ENCODE measurements around the gene DENND1A. TPM values are rescaled to one million over a fixed set of nuclear protein-coding genes. Genes with fewer than 3 reads are reported as not detected.
"Not testable (repeated sequence)": the region's sequence is repeated elsewhere in the genome, so short reads cannot be mapped to it uniquely, and the experiment has no call there.

Gene DENND1A
- total RNA-seq, 1 experiment from 2014 or later: 50.1 TPM

DNA sequence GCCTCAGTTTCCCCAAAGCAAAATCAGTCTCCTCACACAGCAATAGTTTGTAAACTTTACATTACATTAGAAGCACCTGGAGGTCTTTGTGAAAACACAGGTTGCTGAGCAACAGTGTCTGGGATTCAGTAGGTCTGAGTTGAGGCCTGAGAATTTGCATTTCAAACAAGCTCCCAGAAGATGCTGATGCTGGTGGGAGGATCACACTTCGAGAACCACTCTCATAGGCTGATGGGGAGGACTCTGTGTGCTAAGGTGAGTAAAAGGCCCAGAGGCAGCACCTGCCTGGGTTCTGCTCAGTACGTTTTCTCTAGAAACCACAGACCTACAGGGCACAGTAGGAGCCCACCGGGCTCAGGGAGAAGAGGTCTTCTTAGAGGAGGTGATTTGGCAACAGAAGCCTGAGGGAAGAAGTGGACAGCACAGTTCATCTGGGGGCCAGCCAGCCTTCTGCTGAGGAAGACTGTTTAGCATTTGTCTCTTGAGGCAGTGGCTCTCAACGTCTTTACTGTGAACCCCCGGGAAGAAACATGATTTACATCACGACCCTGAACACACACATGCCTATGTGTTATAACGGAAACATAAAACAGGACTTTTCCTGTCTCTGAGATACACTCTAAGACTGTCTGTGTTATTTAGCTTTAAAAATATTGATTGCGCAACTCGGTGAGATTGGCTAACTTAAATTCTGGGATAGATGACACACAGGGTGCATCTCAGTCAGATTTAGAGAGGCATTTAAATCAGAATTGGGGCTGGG is 24.8 kb upstream of the DENND1A start:
- H3K4me1 ChIP-seq (ENCODE audit: low read length): peaks cover 6% of the 10 kb centered on the region
- no peaks in the 10 kb centered on the region for H3K9me3 ChIP-seq (ENCODE audit: low read length)
- no peak overlapping the region for H3K4me3 ChIP-seq (ENCODE audit: low read length)
- H3K27ac ChIP-seq (ENCODE audit: low read length): no peak overlapping the region
- no peaks in the 10 kb centered on the region for H3K79me2 ChIP-seq (ENCODE audit: low read length)
- no peak overlapping the region for H3K9ac ChIP-seq (ENCODE audit: low read length)
- peak; percentile 50 for DNase-seq
- H3K9me2 ChIP-seq (replicated peaks; ENCODE audit: insufficient read depth, low read length): no peaks in the 10 kb centered on the region
- H3K36me3 ChIP-seq (ENCODE audit: insufficient read depth, low read length): no peaks in the 10 kb centered on the region
- H3K27me3 ChIP-seq (ENCODE audit: low read length): no peaks in the 10 kb centered on the region
- no peaks in the 10 kb centered on the region for H4K20me1 ChIP-seq (ENCODE audit: insufficient read depth, low read depth, low read length)
- no peak overlapping the region for H2AFZ ChIP-seq (ENCODE audit: low read length)
- H3K4me2 ChIP-seq (ENCODE audit: low read depth, low read length, poor library complexity, severe bottlenecking): no peak overlapping the region

- no peaks in the 10 kb centered on the region for H3K27me3 ChIP-seq (ENCODE audit: low read length)
- H3K4me1 ChIP-seq (ENCODE audit: low read length): peaks cover 6% of the 10 kb centered on the region
Measured at GRCh38 chr9:123952641-123953495, 22.9 kb upstream of the DENND1A start.

DNA sequence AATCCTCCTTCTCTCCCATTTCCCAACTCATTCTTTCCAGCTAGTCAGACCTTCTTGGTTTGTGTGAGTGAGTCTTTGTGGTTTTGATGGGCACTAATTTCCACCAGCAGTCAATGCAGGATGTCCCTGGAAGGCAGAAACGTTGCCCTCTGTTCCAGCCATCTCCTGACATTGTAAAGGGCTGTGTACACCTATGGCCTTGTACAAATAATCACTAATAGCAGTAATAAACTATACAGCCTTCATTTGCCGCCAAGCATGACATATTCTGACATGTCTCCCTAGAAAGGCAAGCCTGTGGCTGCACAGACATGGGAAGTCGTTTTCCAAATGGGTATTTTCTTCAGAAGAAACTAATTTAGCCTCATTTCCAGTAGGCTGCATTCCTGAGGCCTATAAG is 18.4 kb upstream of the DENND1A start:
- H3K36me3 ChIP-seq (ENCODE audit: insufficient read depth, low read length): no peaks in the 10 kb centered on the region
- no peaks in the 10 kb centered on the region for H3K79me2 ChIP-seq (ENCODE audit: low read length)
- peak; percentile 38 for DNase-seq
- H3K4me2 ChIP-seq (ENCODE audit: low read depth, low read length, poor library complexity, severe bottlenecking): no peak overlapping the region
- H3K9me3 ChIP-seq (ENCODE audit: low read length): no peaks in the 10 kb centered on the region
- H3K9me2 ChIP-seq (replicated peaks; ENCODE audit: insufficient read depth, low read length): no peaks in the 10 kb centered on the region
- H4K20me1 ChIP-seq (ENCODE audit: insufficient read depth, low read depth, low read length): no peaks in the 10 kb centered on the region
- H3K27me3 ChIP-seq (ENCODE audit: low read length): no peaks in the 10 kb centered on the region
- H3K4me3 ChIP-seq (ENCODE audit: low read length): no peak overlapping the region
- H3K9ac ChIP-seq (ENCODE audit: low read length): no peak overlapping the region
- no peak overlapping the region for H3K27ac ChIP-seq (ENCODE audit: low read length)
- no peaks in the 10 kb centered on the region for H3K4me1 ChIP-seq (ENCODE audit: low read length)
- no peak overlapping the region for H2AFZ ChIP-seq (ENCODE audit: low read length)

More at GRCh38 chr9:123952641-123953495, 22.9 kb upstream of the DENND1A start:
- no peak overlapping the region for H3K4me2 ChIP-seq (ENCODE audit: low read depth, low read length, poor library complexity, severe bottlenecking)
- H3K4me3 ChIP-seq (ENCODE audit: low read length): no peak overlapping the region
- H3K36me3 ChIP-seq (ENCODE audit: insufficient read depth, low read length): no peaks in the 10 kb centered on the region
- no peak overlapping the region for H2AFZ ChIP-seq (ENCODE audit: low read length)
- H3K9me3 ChIP-seq (ENCODE audit: low read length): no peaks in the 10 kb centered on the region
- H3K9ac ChIP-seq (ENCODE audit: low read length): no peak overlapping the region
- no peaks in the 10 kb centered on the region for H3K9me2 ChIP-seq (replicated peaks; ENCODE audit: insufficient read depth, low read length)
- no peaks in the 10 kb centered on the region for H3K79me2 ChIP-seq (ENCODE audit: low read length)
- H4K20me1 ChIP-seq (ENCODE audit: insufficient read depth, low read depth, low read length): no peaks in the 10 kb centered on the region
- H3K27ac ChIP-seq (ENCODE audit: low read length): no peak overlapping the region
- DNase-seq: no peak

GRCh38 chr9:123947326-123947725 is 17.4 kb upstream of the DENND1A start:
- DNase-seq: peak; percentile 31
- no peaks in the 10 kb centered on the region for H3K79me2 ChIP-seq (ENCODE audit: low read length)
- H3K4me1 ChIP-seq (ENCODE audit: low read length): no peaks in the 10 kb centered on the region
- no peak overlapping the region for H3K4me3 ChIP-seq (ENCODE audit: low read length)
- no peak overlapping the region for H3K4me2 ChIP-seq (ENCODE audit: low read depth, low read length, poor library complexity, severe bottlenecking)
- H2AFZ ChIP-seq (ENCODE audit: low read length): no peak overlapping the region
- no peaks in the 10 kb centered on the region for H3K9me2 ChIP-seq (replicated peaks; ENCODE audit: insufficient read depth, low read length)
- H4K20me1 ChIP-seq (ENCODE audit: insufficient read depth, low read depth, low read length): no peaks in the 10 kb centered on the region
- no peaks in the 10 kb centered on the region for H3K27me3 ChIP-seq (ENCODE audit: low read length)
- H3K27ac ChIP-seq (ENCODE audit: low read length): no peak overlapping the region
- H3K9ac ChIP-seq (ENCODE audit: low read length): no peak overlapping the region
- H3K36me3 ChIP-seq (ENCODE audit: insufficient read depth, low read length): no peaks in the 10 kb centered on the region
- H3K9me3 ChIP-seq (ENCODE audit: low read length): no peaks in the 10 kb centered on the region

GRCh38 chr9:123946101-123946821 is 16.3 kb upstream of the DENND1A start:
- Histone ChIP-seq H3K79me2 (ENCODE audit: low read length) (no peaks in the 10 kb centered on the region), H3K9ac (ENCODE audit: low read length) (no peak overlapping the region), H3K27me3 (ENCODE audit: low read length) (no peaks in the 10 kb centered on the region), H3K36me3 (ENCODE audit: insufficient read depth, low read length) (no peaks in the 10 kb centered on the region), H3K9me3 (ENCODE audit: low read length) (no peaks in the 10 kb centered on the region), H4K20me1 (ENCODE audit: insufficient read depth, low read depth, low read length) (no peaks in the 10 kb centered on the region), H3K9me2 (replicated peaks; ENCODE audit: insufficient read depth, low read length) (no peaks in the 10 kb centered on the region), H3K27ac (ENCODE audit: low read length) (no peak overlapping the region), H3K4me3 (ENCODE audit: low read length) (no peak overlapping the region), H2AFZ (ENCODE audit: low read length) (no peak overlapping the region), H3K4me2 (ENCODE audit: low read depth, low read length, poor library complexity, severe bottlenecking) (no peak overlapping the region), H3K4me1 (ENCODE audit: low read length) (no peaks in the 10 kb centered on the region)
- peak; percentile 16 for DNase-seq

GRCh38 chr9:123945532-123945931 is 15.6 kb upstream of the DENND1A start:
- H3K27me3 ChIP-seq (ENCODE audit: low read length): no peaks in the 10 kb centered on the region
- no peaks in the 10 kb centered on the region for H3K36me3 ChIP-seq (ENCODE audit: insufficient read depth, low read length)
- H3K79me2 ChIP-seq (ENCODE audit: low read length): no peaks in the 10 kb centered on the region
- H3K4me3 ChIP-seq (ENCODE audit: low read length): no peak overlapping the region
- no peaks in the 10 kb centered on the region for H3K4me1 ChIP-seq (ENCODE audit: low read length)
- no peak overlapping the region for H3K4me2 ChIP-seq (ENCODE audit: low read depth, low read length, poor library complexity, severe bottlenecking)
- no peak overlapping the region for H3K9ac ChIP-seq (ENCODE audit: low read length)
- H4K20me1 ChIP-seq (ENCODE audit: insufficient read depth, low read depth, low read length): no peaks in the 10 kb centered on the region
- H3K9me2 ChIP-seq (replicated peaks; ENCODE audit: insufficient read depth, low read length): no peaks in the 10 kb centered on the region
- no peak overlapping the region for H2AFZ ChIP-seq (ENCODE audit: low read length)
- no peaks in the 10 kb centered on the region for H3K9me3 ChIP-seq (ENCODE audit: low read length)
- H3K27ac ChIP-seq (ENCODE audit: low read length): no peak overlapping the region
- DNase-seq: no peak

GRCh38 chr9:123944464-123944863 is 14.5 kb upstream of the DENND1A start:
- not testable (repeated sequence) for H3K79me2 ChIP-seq (ENCODE audit: low read length); H3K4me3 ChIP-seq (ENCODE audit: low read length); H3K27me3 ChIP-seq (ENCODE audit: low read length); H3K4me2 ChIP-seq (ENCODE audit: low read depth, low read length, poor library complexity, severe bottlenecking); H3K36me3 ChIP-seq (ENCODE audit: insufficient read depth, low read length); H2AFZ ChIP-seq (ENCODE audit: low read length); H3K4me1 ChIP-seq (ENCODE audit: low read length); H4K20me1 ChIP-seq (ENCODE audit: insufficient read depth, low read depth, low read length); H3K9ac ChIP-seq (ENCODE audit: low read length); H3K9me2 ChIP-seq (replicated peaks; ENCODE audit: insufficient read depth, low read length); H3K9me3 ChIP-seq (ENCODE audit: low read length); DNase-seq; H3K27ac ChIP-seq (ENCODE audit: low read length)

DNA sequence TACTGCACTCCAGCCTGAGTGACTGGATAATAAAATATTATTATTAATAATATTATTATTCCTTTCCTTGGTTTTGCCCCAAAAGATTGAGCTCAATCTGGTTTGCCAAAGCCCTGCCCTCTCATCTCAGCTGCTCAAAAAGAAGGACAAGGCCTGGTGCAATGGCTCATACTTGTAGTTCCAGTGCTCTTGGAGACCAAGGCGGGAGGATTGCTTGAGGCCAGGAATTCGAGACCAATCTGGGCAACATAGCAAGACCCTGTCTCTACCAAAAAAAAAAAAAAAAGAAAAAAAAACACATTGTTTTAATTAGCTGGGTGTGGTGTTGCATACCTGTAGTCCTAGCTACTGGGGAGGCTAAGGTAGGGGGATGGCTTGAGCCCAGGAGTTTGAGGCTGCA is 13.7 kb upstream of the DENND1A start:
- Histone ChIP-seq H3K79me2 (ENCODE audit: low read length) (no peaks in the 10 kb centered on the region), H3K9me2 (replicated peaks; ENCODE audit: insufficient read depth, low read length) (no peaks in the 10 kb centered on the region), H4K20me1 (ENCODE audit: insufficient read depth, low read depth, low read length) (no peaks in the 10 kb centered on the region), H3K4me1 (ENCODE audit: low read length) (no peaks in the 10 kb centered on the region), H3K27ac (ENCODE audit: low read length) (no peak overlapping the region), H3K9me3 (ENCODE audit: low read length) (no peaks in the 10 kb centered on the region), H3K4me2 (ENCODE audit: low read depth, low read length, poor library complexity, severe bottlenecking) (no peak overlapping the region), H3K4me3 (ENCODE audit: low read length) (no peak overlapping the region), H2AFZ (ENCODE audit: low read length) (no peak overlapping the region), H3K36me3 (ENCODE audit: insufficient read depth, low read length) (no peaks in the 10 kb centered on the region), H3K27me3 (ENCODE audit: low read length) (no peaks in the 10 kb centered on the region), H3K9ac (ENCODE audit: low read length) (no peak overlapping the region)
- DNase-seq: peak; percentile 16

Data from Karpas-422 (cell line).